ENCODE measurements around the gene ATP2B3. TPM values are rescaled to one million over a fixed set of nuclear protein-coding genes. Genes with fewer than 3 reads are reported as not detected.

ATP2B3 gene
- total RNA-seq, 1 donor from 2014 or later, result not detected

- no peak for DNase-seq (ENCODE audit: low spot score)
Measured at GRCh38 chrX:153631907-153632594, 114.6 kb downstream of the ATP2B3 start.

Other genes with a start within 250 kb of the ATP2B3 start
- not detected for gene PNMA6F, start 195.9 kb upstream of the ATP2B3 start, total RNA-seq
- 21.3 TPM for gene ZNF275, start 183.5 kb upstream of the ATP2B3 start, total RNA-seq
- gene PNMA6E, start 116.3 kb upstream of the ATP2B3 start, total RNA-seq, result not detected
- 5.4 TPM for gene ZFP92, start 106.2 kb upstream of the ATP2B3 start, total RNA-seq
- gene TREX2, start 71.6 kb upstream of the ATP2B3 start, total RNA-seq, result 0.80 TPM
- gene HAUS7, start 47.1 kb upstream of the ATP2B3 start, total RNA-seq, result 22.1 TPM
- gene BGN, start 22.7 kb upstream of the ATP2B3 start, total RNA-seq, result 72.1 TPM
- 16.3 TPM for gene CCNQ, start 81.5 kb downstream of the ATP2B3 start, total RNA-seq
- gene DUSP9, start 129.6 kb downstream of the ATP2B3 start, total RNA-seq, result 0.39 TPM
- 1.4 TPM for gene PNCK, start 156.2 kb downstream of the ATP2B3 start, total RNA-seq
- gene SLC6A8, start 170.3 kb downstream of the ATP2B3 start, total RNA-seq, result 45.9 TPM
- gene BCAP31, start 206.7 kb downstream of the ATP2B3 start, total RNA-seq, result 513 TPM
- gene ABCD1, start 207.2 kb downstream of the ATP2B3 start, total RNA-seq, result 32.3 TPM
- 10.2 TPM for gene PLXNB3, start 246.6 kb downstream of the ATP2B3 start, total RNA-seq